IPS-18c (cell line): Measurements from ENCODE around the gene RGS1.

Experiments used
- H3K4me3 ChIP-seq: 2 replicates; pipeline ENCODE4 v1.7.0; 2013; ENCODE audit warnings: low read depth, mild to moderate bottlenecking, low read length, moderate library complexity; ENCODE audit not compliant: insufficient read depth
- H3K9me3 ChIP-seq: one replicate; pipeline ENCODE4 v1.6.1; 2013; ENCODE audit warnings: mild to moderate bottlenecking, low read length, moderate library complexity; ENCODE audit not compliant: control insufficient read depth, insufficient read depth

RGS1 gene

DNA sequence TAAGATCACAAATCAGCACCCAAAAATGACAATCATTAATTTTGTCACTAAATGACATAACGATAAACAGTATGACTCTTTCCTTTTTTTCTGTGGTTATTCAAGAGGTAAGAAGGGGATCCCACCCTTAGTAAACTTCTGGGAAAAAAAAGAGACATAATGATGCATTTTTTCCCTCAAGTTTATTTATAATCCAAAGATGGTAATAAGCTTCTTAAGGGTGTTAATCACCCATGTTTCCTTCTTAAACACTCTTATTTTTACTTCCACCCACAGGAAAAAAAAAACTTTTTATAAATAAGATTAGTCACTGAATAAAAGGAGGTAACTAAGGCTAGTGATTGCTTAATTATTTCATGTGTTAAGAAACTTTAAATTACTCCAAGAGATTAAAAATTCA, 24.7 kb downstream of the RGS1 start:
- Histone ChIP-seq H3K9me3 (no peaks in the 10 kb centered on the region), H3K4me3 (no peak overlapping the region)

DNA sequence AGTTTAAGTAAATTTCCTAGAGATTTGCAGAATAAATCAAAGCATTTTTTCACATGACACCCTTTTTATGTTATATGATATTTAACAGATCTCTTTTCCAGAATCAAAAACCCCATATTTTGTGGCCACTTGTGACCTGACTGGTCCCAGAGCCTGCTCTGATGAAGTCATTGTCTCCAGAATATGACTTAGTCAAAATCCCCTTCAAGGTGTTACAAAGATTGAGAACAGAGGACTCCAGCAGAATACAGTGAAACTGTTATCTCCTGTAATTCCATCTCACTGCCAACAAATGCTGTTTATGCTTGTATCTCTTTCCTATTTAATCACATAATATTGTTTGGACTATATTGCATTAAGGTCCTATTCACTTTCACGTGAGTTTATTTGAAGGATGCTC, 25.6 kb downstream of the RGS1 start:
- no peaks in the 10 kb centered on the region for H3K9me3 ChIP-seq
- H3K4me3 ChIP-seq, result no peak overlapping the region

DNA sequence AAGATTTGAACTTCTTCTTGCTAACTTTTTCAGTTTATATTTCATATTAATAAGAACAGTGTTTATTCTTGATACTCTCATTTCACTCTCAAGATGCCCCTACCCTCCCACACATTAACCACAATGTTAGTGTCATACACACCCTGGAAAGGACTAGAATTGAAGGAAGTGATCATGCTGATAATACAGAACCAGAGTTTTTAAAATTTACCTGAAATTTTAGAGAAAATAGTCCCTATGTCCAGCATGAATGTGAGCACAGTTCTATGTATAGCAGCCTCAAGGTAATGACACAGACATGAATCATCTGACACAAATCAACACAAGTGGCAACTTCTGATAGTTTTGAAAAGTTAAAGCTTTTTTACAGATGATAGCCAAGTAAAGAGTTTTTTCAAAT, 26.0 kb downstream of the RGS1 start:
- Histone ChIP-seq H3K4me3 (no peak overlapping the region), H3K9me3 (no peaks in the 10 kb centered on the region)

DNA sequence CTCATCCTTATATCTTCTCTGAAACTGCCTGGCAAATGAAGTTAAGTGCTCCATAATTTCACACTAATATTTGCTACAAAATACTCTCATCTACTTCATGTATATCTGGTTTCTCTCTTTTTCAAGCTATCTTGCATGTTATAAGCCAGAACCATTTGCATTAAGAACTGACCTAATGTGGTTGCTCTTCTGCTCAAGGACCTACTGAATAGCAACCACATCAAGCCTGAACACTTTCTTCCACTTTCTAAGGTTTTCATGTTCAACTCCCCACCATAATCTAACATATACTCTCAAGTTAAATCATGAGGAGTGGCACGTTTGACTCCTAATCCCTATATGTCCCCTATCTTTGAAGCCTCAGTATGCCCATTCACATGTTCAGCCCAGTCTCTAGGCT, 27.2 kb downstream of the RGS1 start:
- H3K4me3 ChIP-seq, result no peak overlapping the region

DNA sequence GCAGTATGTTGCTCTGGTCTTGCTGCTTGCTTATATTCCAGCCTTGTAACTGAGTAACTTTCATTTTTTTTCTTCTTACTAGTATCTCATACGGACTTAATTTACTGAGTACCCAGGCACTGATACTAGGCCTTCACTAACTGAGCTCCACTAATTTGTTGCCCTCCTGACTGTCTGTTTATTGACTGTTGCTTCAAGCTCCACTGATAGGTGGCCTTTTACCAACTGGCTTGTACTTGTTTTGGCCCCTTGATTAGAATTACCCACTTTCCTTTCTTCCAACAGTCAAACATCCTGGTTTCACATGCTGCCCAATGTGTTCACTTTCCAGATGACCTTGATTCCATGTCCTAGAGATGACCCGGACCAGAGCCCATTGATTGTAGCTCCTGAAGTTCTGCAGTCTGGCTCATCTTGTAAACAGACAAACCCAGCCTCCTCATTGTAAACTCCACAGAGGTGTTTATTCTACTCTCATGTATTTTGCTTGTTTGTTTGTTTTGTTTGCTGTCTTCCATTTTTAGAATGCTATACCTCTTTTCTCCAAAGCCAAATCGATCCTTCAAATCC, 27.7 kb downstream of the RGS1 start:
- Histone ChIP-seq H3K9me3 (no peaks in the 10 kb centered on the region), H3K4me3 (no peak overlapping the region)

More for the DNA sequence above, 27.2 kb downstream of the RGS1 start:
- H3K9me3 ChIP-seq, result no peaks in the 10 kb centered on the region

DNA sequence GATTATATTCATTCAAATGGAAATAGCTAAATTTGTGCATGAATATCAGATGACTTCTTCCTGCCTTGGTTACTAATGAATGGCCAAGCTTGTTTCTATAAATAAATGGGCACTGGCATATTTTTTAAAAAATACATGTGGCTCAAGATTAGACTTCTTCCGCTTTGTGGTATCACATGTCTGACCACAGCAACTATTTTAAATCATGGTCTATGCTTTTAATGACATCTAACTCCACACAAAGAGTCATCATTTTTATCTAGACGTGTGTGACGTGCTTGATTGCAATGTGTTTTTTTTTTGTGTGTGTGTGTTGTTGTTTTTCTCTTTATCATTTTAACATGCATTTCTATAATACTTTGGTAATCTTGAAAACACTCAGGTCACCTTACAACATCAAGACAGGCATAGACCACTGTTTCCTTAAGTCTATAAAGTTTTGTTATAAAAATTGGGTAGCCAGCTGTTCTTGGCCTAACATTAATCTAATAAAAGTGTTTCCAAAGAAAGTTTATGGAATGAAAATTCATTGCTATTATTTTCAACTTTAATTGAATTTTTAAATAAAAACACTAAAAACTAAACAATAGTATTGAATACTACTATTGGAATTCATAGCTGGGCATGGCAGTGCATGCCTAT, 29.5 kb downstream of the RGS1 start:
- H3K4me3 ChIP-seq, result no peak overlapping the region
- H3K9me3 ChIP-seq, result no peaks in the 10 kb centered on the region

DNA sequence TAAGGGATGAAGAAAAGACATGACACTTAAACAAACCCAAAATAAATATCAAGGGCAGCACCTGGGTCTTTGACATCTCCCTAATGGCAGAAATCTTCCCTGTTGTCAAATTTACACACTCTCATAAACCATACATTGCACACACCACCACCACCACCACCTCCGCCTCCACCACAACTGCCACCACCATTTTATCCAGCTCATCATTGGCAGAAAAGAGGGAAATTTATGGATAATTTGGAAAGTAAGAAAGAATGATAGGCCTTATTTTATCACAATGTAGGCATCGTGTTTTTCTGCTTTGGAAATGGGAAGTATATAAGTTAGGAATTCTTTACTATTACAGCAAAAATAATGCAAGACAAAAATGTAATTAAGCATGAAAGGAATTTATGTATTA, 33.1 kb downstream of the RGS1 start:
- H3K4me3 ChIP-seq, result no peak overlapping the region
- no peaks in the 10 kb centered on the region for H3K9me3 ChIP-seq

DNA sequence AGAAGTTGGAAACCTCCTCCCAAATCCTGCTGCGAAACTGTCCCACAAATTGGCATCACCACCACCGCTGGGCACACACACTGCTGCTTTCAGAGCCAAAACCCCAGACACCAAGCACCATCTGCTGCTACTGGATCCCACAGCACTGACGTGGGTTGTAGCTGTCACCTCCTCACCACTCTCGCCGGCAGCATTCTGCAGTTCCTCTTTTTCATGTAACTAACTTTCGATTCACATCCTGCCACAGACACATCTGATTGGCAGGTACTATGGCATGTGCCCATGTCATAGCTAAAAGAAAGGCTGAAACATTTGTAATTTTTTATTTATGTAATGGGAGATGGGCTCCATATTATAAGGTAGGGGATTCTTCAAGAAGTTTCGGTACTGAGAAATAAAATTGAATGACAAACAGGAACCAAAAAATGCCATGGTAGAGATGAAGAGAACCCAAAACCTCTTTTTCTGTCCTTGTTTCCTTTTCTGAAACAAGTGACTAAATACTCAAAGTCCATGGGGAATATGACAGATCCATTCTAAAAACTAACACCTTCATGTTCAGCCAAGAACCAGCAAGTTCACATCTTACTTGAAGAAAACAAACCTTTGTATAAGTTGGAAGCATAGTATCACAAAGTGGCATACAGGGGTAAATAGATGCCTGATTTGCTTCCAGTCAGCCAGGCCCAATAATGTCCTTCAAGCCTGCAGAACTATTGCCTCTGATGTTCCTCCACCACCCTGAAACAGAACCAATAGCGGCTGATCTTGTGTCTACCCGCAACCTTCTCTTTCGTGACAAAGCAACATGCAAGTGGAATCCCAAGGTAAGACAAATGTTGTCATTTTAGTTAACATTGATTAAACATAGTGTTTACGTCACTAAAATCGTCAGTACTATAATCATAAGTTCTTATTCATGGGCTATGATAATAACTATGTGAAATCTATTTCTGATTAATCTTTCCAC, 33.8 kb downstream of the RGS1 start:
- H3K4me3 ChIP-seq, result no peak overlapping the region
- H3K9me3 ChIP-seq, result no peaks in the 10 kb centered on the region

DNA sequence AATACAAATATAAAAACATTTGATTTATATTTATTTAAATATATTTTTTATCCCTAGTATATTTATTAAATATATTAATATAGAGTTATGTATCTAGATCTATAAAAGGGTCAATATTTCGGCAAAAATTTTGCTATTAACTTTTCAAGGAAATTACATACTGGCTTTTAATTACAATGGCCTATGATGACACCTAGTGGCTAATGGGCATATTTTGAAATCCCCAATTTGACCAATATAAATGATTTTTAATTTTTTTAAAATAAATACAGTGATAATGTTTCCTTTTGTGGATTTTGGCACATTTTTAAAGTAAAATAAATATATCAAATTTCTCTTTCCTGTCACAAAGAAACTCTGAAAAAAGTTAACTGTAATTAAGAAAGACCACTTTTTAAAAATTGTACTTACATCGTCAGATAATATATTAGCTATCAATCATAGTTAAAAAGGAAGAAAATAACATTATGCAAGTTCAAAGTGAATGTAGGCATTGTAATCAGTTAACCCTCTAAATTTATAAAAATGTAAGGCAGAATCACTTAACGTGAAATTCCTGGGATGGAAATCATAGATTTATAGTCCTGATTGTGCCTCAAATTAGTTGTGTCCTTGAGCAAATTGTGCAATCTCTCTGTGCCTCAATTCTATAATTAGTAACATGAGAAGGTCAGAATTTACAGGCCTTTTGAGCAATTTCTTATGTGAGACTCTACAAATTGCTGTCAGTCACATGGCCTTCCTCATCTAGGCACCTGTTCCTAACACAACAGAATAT, 34.7 kb downstream of the RGS1 start:
- no peak overlapping the region for H3K4me3 ChIP-seq
- no peaks in the 10 kb centered on the region for H3K9me3 ChIP-seq

DNA sequence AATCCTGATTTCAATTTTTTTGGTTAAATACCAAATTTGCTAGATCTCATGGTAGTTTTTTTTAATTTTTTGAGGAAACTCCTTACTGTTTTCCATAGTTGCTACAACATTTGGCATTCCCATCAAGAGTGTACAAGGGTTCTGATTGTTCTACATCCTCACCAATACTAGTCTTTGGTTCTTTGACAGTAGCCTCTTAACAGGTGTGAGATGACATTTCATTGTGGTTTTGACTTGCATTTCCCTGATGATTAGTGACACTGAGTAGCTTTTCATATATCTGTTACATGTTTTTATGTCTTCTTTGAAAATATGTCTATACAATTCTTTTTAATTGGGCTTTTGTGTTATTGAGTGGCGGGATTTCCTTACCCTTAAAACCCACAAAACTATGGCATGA, 39.5 kb downstream of the RGS1 start:
- Histone ChIP-seq H3K4me3 (no peak overlapping the region), H3K9me3 (no peaks in the 10 kb centered on the region)

DNA sequence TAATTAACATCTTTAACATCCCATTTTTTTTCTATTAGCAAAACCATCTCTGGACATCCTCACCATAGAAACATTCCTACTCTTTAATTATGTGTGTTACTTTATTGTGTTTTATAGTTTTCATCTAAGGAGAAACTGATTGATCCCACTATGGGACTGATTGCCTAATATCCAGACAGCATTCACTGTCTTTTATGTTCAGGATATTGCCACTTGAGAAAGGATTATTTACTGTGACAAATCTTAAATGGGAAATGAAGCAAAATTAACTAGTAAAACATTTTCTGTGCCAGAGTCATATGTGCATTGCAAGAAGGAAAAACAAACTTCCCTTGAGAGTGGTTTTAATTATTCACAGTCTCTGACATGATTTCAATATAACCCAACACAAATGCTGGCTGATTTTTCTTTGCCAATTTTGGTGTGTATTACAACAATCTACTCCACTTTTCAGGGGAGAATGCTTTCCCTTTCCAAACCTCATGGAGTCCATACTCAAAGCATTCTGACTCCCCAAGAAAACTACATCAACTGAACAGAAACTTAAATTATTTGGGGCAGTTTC, 44.6 kb downstream of the RGS1 start:
- H3K9me3 ChIP-seq, result no peaks in the 10 kb centered on the region
- H3K4me3 ChIP-seq, result no peak overlapping the region

DNA sequence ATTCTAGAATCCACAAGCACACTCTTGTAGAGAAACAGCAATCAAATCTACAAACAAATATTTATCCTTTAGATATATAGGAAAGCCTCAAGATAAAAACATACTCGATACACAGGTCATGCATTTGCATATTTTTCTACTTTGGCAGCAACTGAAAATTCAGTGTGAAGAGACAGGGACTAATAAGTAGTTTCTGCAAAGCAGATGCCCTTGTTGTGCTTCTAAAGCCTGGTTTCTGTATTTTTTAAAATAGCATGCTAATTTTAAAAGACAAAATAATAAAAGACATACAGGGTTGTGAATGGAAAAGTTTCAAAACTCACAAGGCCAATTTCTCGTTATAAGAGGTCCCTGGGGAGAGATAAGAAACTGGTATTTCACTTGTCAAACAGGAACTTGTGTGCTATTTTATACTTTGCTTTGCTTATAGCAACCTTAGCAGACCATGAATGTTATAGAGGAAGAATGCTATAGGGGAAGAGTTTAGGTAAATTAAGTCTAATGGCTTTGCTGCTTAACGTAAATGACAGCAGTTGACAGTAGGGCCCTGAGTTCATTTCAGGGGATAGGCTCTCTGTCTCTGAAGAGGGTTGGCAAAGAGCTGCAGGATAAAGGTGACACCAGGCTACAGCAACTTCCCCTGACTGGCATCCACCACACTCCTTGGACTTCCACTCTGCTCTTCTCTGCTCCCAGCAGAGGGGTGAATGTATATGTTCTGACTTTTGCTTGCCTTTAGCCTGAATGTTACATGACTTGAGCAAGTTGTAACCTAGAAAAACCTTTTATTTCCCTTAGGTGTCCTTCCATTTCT, 51.0 kb downstream of the RGS1 start:
- Histone ChIP-seq H3K9me3 (no peaks in the 10 kb centered on the region), H3K4me3 (no peak overlapping the region)

DNA sequence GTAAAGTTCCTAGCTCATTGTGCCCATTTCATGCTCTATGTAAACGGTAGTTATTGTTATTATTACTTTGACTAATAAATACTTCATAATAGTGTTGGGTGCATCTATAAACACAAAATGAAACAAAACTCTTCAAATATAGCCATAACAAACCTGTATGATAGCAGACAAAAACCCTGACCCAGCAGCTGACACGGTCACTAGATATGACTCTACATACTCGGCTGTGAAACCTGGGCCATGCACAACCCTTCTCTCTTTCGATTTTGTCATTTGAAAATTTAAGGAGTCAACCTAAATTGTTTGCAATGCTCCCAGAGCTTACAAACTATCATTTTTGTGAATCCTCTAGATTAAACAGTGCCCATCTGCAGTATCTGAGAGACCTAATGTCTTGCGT, 52.3 kb downstream of the RGS1 start:
- H3K9me3 ChIP-seq, result no peaks in the 10 kb centered on the region
- no peak overlapping the region for H3K4me3 ChIP-seq

DNA sequence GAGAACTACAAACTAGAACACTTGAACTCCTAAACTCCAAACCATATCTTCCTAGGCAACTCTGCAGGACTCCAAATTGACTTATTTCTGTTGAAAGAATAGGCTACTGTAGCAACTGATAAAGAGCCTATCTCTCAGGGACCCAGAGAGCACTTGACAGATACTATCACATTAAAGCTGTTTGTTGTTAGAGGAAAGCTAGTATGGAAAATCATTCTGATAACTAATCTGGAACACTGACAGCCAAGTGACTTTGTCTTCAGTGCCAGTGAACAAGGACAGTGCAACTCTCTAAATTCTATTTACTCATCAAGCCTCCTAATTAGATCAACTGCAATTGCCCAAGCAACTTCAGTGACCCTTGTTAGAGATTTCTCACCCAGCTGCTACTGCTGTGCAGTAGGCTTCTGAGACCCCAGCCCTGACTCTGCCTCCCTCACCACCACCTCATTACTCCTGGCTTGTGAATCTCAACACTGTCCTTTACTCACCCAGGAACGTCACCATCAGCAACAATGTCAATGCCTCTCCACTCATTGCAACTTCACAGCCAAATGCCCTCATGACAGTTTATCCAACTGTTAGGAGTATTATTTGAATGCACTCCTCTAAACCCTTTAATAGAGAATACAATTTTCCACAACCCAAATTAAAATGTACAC, 53.0 kb downstream of the RGS1 start:
- no peaks in the 10 kb centered on the region for H3K9me3 ChIP-seq
- no peak overlapping the region for H3K4me3 ChIP-seq

DNA sequence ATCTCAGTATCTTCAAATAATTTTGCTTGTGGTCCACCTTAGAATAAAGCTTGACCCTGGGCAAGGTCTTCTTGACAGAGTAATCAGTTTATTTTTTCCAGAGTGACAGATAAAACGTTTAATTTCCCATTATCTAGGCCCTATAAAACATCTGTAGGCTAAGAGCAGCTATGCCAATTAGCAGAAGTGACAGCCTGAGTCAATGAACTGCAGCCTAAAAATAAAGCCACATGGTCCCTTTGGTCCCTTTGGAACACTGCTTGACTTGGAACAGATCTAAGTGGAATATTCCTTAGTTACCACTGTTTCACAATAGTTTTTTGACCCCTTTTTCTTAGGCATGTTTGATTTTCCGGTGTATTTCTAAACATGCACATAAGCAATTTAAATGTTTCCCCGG, 54.0 kb downstream of the RGS1 start:
- Histone ChIP-seq H3K4me3 (no peak overlapping the region), H3K9me3 (no peaks in the 10 kb centered on the region)
